HUES64 (cell line): Measurements from ENCODE around the gene GPR89A.
"Not testable (repeated sequence)": the region's sequence is repeated elsewhere in the genome, so short reads cannot be mapped to it uniquely, and the experiment has no call there.

Experiments
- H3K27ac ChIP-seq: 2 replicates; pipeline ENCODE4 v1.7.0; 2013; ENCODE audit warnings: low read depth, low read length, inconsistent platforms
- H3K27me3 ChIP-seq: 2 replicates; pipeline ENCODE4 v1.6.1; 2013; ENCODE audit warnings: mild to moderate bottlenecking, low read length; ENCODE audit not compliant: insufficient read depth
- H3K36me3 ChIP-seq: 2 replicates; pipeline ENCODE4 v1.6.1; 2013; ENCODE audit warnings: mild to moderate bottlenecking, low read length; ENCODE audit not compliant: insufficient read depth
- H3K4me1 ChIP-seq: 2 replicates; pipeline ENCODE4 v1.6.1; 2013; ENCODE audit warnings: mild to moderate bottlenecking, low read length, moderate library complexity; ENCODE audit not compliant: insufficient read depth
- H3K4me3 ChIP-seq: 2 replicates; pipeline ENCODE4 v1.5.1; 2013; ENCODE audit warnings: mild to moderate bottlenecking, low read length, moderate library complexity
- H3K9ac ChIP-seq: 2 replicates; pipeline ENCODE4 v1.6.1; 2013; ENCODE audit warnings: mild to moderate bottlenecking, low read depth, low read length
- H3K9me3 ChIP-seq: 2 replicates; pipeline ENCODE4 v1.6.1; 2013; ENCODE audit warnings: low read depth, low read length; ENCODE audit not compliant: insufficient read depth
- WGBS: fragments of 150-250, 120-280 bp; methylation state at CpG from one replicate; pipeline ENCODE4 v1.1.7; 2013; ENCODE audit warnings: missing lambda C conversion rate; 5-methylcytosine and 5-hydroxymethylcytosine counted together

GPR89A gene

DNA sequence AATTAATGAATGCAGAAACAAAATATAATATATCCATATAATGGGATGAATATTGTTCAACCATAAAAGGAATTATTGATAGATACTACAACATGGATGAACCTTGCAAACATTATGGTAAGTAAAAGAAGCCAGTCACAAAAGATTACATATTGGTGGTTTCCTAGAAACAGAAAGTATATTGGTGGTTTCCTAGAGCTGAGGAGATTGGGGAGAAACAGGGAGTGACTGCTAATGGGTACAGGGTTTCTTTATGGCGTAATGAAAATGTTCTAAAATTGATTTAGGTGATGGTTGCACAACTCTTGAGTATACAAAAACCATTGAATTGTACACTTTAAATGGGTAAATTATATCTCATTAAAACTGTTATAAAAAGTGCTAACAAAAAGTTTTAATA, 14.4 kb downstream of the GPR89A start:
- not testable (repeated sequence) for H3K9ac ChIP-seq, H3K36me3 ChIP-seq, H3K9me3 ChIP-seq, H3K27me3 ChIP-seq, H3K27ac ChIP-seq, H3K4me1 ChIP-seq, H3K4me3 ChIP-seq
- no CpG with 5 or more reads among the region's 1 CpG for WGBS

DNA sequence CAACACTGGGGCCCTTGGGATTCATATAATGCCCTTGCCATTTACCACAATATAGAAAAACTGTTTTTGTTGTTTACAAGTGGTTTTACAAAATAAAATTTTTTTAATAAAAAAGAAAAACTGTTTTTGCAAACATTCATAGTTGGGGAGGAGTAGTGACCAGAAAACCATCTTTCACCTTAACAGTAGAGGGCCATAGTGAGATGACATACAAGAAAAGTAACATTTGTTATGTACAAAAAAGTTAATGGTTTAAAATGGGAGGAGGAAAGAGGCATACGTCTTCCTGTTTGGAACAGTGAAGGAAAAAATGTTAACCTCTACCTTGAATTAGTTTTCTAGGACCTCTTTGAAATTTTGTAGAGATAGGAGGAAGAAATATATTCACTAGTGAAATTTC, 28.4 kb downstream of the GPR89A start:
- H3K4me1 ChIP-seq, H3K9me3 ChIP-seq, H3K27me3 ChIP-seq, H3K27ac ChIP-seq, H3K9ac ChIP-seq, H3K36me3 ChIP-seq, H3K4me3 ChIP-seq: not testable (repeated sequence)
- 100% methylated on average over 1 of the region's 1 CpG for WGBS

DNA sequence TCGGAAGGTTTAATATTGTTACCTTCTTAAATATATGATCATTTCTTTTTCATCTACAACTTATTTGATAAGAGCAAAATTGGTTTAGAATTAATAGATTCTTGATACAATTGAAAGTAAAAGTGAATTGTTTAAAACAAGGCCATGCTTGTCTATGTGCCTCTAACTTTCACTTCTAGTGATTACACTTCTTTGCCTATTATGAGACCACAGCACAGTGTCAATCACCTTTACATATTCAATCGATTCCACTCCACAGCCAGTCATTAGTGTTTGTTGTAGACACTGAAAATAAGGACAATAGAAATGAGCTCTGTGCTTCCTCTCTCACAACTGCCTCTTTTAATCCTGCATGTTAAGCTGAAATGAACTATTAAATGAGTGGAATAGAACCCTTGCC, 34.1 kb downstream of the GPR89A start:
- not testable (repeated sequence) for H3K9ac ChIP-seq, H3K9me3 ChIP-seq, H3K27me3 ChIP-seq, H3K4me3 ChIP-seq, H3K27ac ChIP-seq, H3K36me3 ChIP-seq, H3K4me1 ChIP-seq
- no CpG with 5 or more reads among the region's 2 CpGs for WGBS

DNA sequence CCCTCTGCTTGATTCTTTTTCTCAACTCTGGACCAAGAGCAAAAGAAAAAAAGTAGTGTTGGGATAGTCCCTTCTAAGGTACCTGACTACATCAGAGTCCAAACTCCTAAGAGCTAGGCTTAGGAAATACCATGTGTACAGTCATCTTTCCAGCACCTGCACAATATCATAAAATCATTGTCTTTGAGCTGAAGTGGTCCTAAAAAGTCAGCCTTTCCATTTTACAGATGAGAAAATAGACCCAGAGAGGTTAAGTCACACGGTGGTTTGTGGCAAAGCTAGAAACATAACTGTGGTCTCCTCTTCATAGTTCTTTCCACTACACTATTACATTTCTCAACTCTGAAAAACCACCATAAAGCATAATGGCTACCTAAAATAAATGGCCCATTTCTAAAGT, 36.2 kb downstream of the GPR89A start:
- not testable (repeated sequence) for H3K36me3 ChIP-seq, H3K27me3 ChIP-seq, H3K9ac ChIP-seq, H3K27ac ChIP-seq, H3K9me3 ChIP-seq, H3K4me3 ChIP-seq, H3K4me1 ChIP-seq
- no CpG with 5 or more reads among the region's 1 CpG for WGBS

DNA sequence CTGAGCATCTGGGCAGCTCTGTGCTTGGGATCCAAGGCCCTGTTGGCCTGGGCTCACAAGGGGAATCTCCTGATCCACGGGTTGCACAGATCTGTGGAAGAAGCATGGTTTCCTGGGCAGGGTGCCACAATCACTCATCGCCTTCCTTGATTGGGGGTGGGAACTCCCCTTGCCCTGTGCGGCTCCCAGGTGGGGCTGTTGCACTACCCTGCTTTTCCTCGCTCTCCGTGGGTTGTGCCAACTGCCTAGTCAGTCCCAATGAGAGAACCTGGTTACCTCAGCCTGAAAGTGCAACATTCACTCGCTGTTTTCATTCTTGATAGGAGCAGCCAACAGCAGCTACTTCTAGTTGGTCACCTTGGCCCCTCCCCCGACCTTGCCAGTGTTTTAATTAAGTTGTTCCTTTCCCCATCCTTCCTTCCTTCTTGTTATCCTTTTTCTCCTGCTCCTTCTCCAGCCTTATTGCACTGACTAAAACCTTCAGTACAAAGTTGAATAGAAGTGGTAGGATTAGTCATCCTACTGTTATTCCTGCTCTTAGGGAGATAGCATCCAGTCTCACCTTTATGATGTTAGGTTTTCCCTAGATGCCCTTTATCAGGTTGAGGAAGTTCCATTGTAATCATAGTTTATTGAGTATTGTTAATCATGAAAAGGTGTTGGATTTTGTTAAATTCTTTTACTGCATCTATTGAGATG, 48.6 kb downstream of the GPR89A start:
- H3K27me3 ChIP-seq, H3K27ac ChIP-seq, H3K9me3 ChIP-seq, H3K9ac ChIP-seq, H3K36me3 ChIP-seq, H3K4me3 ChIP-seq, H3K4me1 ChIP-seq: not testable (repeated sequence)
- WGBS, result 93% methylated on average over 5 of the region's 7 CpGs

DNA sequence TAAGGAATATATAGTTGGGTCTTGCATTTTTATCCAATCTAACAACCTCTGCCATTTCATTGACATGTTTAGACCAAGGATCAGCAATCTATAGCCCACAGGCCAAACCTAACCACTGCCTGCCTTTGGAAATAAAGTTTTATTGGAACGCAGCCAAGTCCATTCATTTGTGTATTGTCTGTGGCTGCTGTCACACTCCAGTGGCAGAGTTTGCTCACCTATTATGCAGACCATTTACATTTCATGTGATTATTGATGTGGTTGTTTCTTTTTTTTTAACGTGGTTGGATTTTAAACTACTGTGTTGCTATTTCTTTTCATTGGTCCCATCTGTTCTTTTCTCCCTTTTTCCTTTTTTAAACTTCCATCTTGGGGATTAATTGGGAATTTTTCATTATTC, 54.7 kb downstream of the GPR89A start:
- not testable (repeated sequence) for H3K4me1 ChIP-seq, H3K27ac ChIP-seq, H3K36me3 ChIP-seq, H3K27me3 ChIP-seq, H3K9me3 ChIP-seq, H3K4me3 ChIP-seq, H3K9ac ChIP-seq
- WGBS, result 100% methylated on average over 1 of the region's 2 CpGs

DNA sequence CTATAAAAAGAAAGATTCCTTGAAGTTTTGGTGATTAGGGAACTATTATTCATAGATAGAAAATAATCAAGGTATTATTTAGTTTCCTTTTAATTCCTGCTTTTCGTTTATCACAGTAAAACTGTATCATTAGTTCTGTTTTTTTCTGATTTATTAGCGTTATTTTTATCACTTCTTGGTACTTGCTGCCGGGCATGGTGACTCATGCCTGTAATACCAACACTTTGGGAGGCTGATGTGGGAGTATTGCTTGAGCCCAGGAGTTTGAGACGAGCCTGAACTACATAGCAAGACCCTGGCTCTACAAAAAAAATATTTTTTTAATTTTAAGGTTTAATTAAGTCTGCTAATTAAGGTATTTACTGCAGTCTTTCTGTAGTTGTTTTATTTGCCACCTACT, 57.2 kb downstream of the GPR89A start:
- WGBS, result 87% methylated on average over 2 of the region's 4 CpGs
- H3K27me3 ChIP-seq, H3K27ac ChIP-seq, H3K36me3 ChIP-seq, H3K4me3 ChIP-seq, H3K9ac ChIP-seq, H3K9me3 ChIP-seq, H3K4me1 ChIP-seq: not testable (repeated sequence)

DNA sequence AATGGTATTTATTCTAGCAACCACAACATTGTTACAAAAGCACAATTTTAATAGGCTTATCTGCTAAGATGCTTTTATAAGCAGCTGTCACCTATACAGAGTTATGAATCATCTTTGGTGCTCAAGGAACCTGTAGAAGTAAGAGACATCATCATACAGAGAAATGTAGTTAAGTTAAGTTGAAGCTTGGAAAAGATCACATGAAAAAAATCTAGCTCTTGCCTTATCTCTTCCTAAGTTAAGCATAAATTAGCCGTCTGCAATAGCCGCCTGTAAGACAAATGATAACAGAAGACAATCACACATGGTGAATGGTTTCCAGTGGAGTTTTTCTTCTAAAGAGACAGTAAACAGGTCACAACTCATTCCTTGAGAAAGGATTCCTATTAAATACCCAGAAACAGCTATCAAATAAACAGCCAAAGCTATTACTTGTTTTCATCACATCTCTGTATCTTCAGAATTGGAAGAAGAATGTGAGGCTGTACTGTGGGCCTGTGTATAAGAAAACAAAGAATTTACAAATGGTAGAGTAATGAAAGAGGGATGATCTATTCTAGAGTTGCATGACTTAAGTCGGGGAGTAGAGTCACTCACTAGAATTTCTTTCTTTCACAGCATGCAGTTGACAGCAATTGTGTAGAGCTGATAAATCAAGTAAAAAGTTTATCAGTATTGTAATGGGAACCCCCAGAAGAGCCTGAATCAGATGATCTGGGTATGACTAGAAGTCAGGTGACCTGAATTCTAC, 63.4 kb downstream of the GPR89A start:
- H3K9ac ChIP-seq, H3K27ac ChIP-seq, H3K27me3 ChIP-seq, H3K9me3 ChIP-seq, H3K4me3 ChIP-seq, H3K36me3 ChIP-seq, H3K4me1 ChIP-seq: not testable (repeated sequence)
- WGBS, result no CpG with 5 or more reads among the region's 3 CpGs

DNA sequence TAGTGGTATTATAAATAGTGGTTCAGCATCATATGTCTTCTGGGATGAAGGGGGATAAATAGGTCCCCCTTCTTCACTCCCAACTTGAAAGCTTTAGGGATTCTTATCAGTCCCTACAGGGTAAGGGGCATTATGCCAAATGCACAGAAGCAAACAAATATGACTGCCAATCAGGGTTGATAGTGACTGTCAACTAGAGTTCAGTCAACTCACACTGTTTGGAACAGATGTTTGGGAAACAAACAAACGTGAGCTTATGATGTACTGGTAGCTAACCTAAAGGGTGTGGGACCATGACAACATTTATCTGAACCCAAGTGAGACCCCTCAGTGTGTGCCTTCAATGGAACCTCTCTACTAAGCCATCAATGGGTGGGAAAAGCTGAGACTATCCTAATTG, 65.4 kb downstream of the GPR89A start:
- not testable (repeated sequence) for H3K4me3 ChIP-seq

DNA sequence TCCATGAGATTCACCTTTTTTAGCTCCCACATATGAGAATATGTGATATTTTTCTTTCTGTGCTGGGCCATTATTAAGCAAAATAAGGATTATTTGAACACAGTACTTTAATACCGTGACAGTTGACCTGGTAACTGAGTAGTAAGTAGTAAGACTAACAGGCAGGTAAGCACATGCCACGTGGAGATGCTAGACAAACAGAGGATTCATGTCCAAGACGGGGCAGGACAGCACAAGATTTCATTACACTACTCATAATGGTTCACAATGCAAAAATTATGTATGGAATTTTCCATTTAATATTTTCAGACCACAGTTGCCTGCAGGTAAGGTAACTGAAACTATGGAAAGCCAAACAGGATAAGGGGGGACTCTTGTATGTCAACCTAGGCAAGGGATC, 77.1 kb downstream of the GPR89A start:
- H3K27me3 ChIP-seq, H3K36me3 ChIP-seq, H3K4me1 ChIP-seq, H3K27ac ChIP-seq, H3K4me3 ChIP-seq, H3K9me3 ChIP-seq, H3K9ac ChIP-seq: not testable (repeated sequence)
- WGBS, result no CpG with 5 or more reads among the region's 3 CpGs

More for the DNA sequence above, 65.4 kb downstream of the GPR89A start:
- H3K27ac ChIP-seq, H3K36me3 ChIP-seq, H3K9me3 ChIP-seq, H3K27me3 ChIP-seq, H3K9ac ChIP-seq, H3K4me1 ChIP-seq: not testable (repeated sequence)
- no CpG with 5 or more reads among the region's 1 CpG for WGBS

DNA sequence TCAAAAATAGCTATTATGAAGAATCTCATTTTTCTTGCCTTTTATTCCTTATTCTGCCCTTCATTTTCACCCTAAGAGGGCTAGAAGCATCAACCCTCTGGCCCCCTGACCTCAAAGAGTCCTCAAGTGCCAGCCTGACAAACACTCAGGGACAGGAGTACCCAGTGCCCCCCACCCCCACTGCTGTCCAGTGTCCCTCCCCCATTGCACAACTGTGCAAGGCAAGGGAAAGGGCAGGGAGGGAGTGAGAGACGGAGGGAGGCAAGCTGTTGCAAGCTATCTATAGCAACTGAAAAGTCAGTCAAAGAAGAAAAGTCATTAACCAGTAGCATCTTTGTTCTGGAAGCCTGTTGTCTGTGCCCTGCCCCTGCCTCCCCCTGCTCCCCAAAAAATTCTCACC, 78.3 kb downstream of the GPR89A start:
- WGBS, result no CpG with 5 or more reads among the region's 1 CpG
- not testable (repeated sequence) for H3K27me3 ChIP-seq, H3K4me3 ChIP-seq, H3K36me3 ChIP-seq, H3K9ac ChIP-seq, H3K9me3 ChIP-seq, H3K4me1 ChIP-seq, H3K27ac ChIP-seq

DNA sequence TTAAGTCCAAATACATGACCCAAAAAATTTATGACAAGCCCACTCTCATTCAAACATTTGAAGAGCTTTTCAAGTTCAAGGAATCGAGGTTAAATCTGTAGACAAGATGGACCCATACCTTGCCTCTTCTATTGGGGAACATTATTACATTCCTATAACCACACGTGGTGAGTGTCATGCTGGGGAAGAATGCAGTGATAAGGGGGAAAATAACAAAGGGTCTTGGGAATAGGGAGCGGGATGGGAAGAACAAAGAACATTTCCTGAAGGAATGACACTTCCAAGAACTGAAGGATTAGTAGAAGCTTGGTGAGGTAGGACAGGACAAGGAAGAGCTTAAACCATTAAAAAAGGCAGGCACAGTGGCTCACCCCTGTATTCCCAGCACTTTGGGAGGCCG, 80.5 kb downstream of the GPR89A start:
- Histone ChIP-seq H3K4me1 (no peaks in the 10 kb centered on the region), H3K4me3 (no peak overlapping the region), H3K27me3 (no peaks in the 10 kb centered on the region), H3K9ac (no peak overlapping the region), H3K36me3 (no peaks in the 10 kb centered on the region), H3K27ac (no peak overlapping the region), H3K9me3 (no peaks in the 10 kb centered on the region)
- 71% methylated on average over 4 of the region's 4 CpGs for WGBS
